Fibroblast of skin of back (primary cell): Measurements from ENCODE around the gene PRKCA.

Experiments
- DNase-seq: peaks from one replicate; pipeline ENCODE4 v3.0.0-alpha.2; 2013

The PRKCA gene

GRCh38 chr17:66547151-66547865 lies 244.9 kb downstream of the PRKCA start:
- peak; percentile 66 for DNase-seq

GRCh38 chr17:66548158-66548557 lies 245.7 kb downstream of the PRKCA start:
- peak; percentile 82 for DNase-seq

- DNase-seq: peak; percentile 52
Observed at GRCh38 chr17:66548659-66549310, 246.4 kb downstream of the PRKCA start.

- peak; percentile 92 for DNase-seq
Observed at GRCh38 chr17:66549311-66549704, 246.9 kb downstream of the PRKCA start.

GRCh38 chr17:66549731-66550207 lies 247.4 kb downstream of the PRKCA start:
- peak; percentile 98 for DNase-seq

GRCh38 chr17:66551839-66552238 lies 249.4 kb downstream of the PRKCA start:
- DNase-seq: no peak

GRCh38 chr17:66552371-66552770 lies 250.0 kb downstream of the PRKCA start:
- no peak for DNase-seq

GRCh38 chr17:66555605-66556004 lies 253.2 kb downstream of the PRKCA start:
- no peak for DNase-seq

GRCh38 chr17:66557200-66557599 lies 254.8 kb downstream of the PRKCA start:
- no peak for DNase-seq

- no peak for DNase-seq
Observed at GRCh38 chr17:66557886-66558285, 255.5 kb downstream of the PRKCA start.

GRCh38 chr17:66560691-66561090 lies 258.3 kb downstream of the PRKCA start:
- DNase-seq: no peak

- DNase-seq: no peak
Observed at GRCh38 chr17:66562119-66562518, 259.7 kb downstream of the PRKCA start.

- DNase-seq: peak; percentile 71
Observed at GRCh38 chr17:66564992-66565465, 262.6 kb downstream of the PRKCA start.

- DNase-seq: peak; percentile 88
Observed at GRCh38 chr17:66567234-66568170, 265.1 kb downstream of the PRKCA start.

GRCh38 chr17:66569572-66569971 lies 267.2 kb downstream of the PRKCA start:
- no peak for DNase-seq

GRCh38 chr17:66570447-66571195 lies 268.2 kb downstream of the PRKCA start:
- DNase-seq: no peak

GRCh38 chr17:66571745-66572144 lies 269.3 kb downstream of the PRKCA start:
- DNase-seq: no peak

GRCh38 chr17:66573078-66573477 lies 270.7 kb downstream of the PRKCA start:
- DNase-seq: no peak

- no peak for DNase-seq
Observed at GRCh38 chr17:66574123-66574522, 271.7 kb downstream of the PRKCA start.

GRCh38 chr17:66576473-66576872 lies 274.1 kb downstream of the PRKCA start:
- no peak for DNase-seq

GRCh38 chr17:66577041-66577440 lies 274.6 kb downstream of the PRKCA start:
- DNase-seq: no peak
